Suppressor macrophage treated with lipopolysaccharide for 1 hour (primary cell): Measurements from ENCODE around the gene SMARCD3.

Experiments
- DNase-seq, 3 donors: peaks; one replicate each; pipeline ENCODE4 v3.0.0-alpha.2; 2020 to 2022

Gene SMARCD3

DNA sequence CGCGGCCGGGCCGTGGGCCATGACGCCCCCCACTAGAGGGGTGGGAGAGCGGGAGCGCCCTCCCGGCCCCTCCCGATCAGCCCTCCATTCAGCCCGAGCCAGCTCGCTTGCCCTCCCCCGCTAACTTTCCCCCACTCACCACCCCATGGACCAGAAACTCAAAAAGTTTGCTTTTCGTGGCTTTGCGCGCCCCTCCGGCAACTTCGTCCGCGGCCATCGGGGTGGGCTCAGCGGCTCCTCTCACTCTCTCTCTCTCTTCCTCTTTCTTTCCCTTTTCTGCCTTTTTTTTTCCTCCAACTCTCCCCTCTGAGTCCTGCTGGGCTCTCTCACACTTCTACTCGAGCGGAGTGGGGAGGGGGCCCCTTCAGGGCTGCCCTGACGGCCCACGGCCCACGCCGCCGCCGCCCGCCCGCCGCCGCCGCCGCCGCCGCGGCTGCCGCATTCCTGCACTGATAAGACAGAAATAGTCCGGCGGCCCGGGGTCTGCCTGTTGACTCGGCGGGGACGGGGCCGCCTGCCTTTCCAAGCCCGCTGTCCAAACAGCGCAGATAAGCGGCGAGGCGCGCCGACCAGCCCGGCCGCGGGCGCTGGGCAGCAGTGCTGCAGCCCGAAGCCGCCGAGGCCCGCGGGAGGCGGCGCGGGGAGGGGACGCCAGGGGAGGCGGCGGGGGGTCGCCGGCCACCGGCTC lies at the start of gene SMARCD3:
Gene SMARCD3, minus strand, starts transcription at position 349 of the 688 bp plus-strand sequence. Its CDS starts 132 bp downstream, at position 217.
- DNase-seq = peak in 2 of 3 donors; percentile 32 to 62

DNA sequence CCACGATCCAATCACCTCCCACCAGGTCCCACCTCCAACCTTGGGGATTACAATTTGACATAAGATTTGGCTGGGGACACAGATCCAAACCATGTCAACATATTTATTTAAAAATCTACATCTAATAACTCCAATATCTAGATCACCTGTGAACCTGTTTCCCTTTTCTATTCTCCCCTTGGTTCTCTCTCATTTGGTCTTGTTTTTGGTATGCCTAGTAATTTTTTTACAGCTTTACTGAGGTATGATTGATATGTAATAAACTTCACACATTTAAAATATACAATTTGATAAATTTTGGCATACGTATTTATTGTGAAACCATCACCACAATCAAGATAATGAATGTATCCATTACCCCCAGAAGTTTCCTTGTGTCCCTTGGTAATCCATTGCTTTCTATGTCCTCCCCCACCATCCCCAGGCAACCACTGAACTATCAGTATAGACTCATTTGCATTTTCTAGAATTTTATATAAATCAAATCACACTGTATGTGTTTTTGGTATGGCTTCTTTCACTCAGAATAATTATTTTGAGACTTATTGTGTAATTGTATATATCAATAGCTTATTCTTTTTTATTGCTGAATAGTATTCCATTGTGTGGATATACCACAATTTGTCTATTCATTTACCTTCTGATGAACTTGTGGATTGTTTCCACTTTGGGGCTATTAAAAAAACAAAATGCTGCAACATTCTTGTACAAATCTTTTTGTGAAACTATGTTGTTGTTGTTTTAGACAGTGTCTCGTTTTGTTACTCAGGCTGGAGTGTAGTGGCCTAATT lies 47.9 kb upstream of the SMARCD3 start:
- DNase-seq = no peak

DNA sequence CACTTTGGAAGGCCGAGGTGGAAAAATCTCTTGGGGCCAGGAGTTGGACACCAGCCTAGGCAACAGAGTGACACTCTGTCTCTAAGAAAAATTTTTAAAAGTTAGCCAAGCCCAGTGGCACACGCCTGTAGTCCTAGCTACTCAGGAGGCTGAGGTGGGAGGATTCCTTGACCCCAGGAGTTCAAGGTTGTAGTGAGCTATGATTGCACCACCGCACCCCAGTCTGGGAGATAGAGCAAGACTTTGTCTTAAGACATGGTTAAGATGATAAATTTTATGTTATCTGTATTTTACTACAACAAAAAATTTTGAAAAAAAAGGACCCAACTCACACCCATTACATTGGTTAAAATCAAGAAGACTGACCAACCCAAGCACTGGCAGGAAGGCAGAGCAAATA lies 44.4 kb upstream of the SMARCD3 start:
- no peak for DNase-seq

DNA sequence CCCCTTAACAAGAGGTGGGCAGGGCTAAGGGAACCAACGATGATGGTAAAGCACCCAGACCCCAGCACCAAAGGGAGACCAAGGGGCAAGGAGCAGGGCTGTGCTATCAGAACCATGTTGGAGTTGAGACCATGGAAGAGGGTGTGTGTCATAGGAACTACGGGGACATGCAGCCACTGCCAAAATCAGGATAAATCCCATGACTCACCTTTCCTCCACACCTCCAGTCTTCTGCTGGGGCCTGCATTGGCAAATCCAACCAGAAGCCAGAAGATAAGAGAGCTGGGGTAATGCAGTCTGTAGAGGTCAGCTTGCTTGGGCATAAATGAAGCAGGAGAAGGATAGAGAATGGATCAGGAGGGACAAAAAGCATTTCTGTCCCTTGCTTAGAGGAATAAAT lies 42.7 kb upstream of the SMARCD3 start:
- DNase-seq = no peak

DNA sequence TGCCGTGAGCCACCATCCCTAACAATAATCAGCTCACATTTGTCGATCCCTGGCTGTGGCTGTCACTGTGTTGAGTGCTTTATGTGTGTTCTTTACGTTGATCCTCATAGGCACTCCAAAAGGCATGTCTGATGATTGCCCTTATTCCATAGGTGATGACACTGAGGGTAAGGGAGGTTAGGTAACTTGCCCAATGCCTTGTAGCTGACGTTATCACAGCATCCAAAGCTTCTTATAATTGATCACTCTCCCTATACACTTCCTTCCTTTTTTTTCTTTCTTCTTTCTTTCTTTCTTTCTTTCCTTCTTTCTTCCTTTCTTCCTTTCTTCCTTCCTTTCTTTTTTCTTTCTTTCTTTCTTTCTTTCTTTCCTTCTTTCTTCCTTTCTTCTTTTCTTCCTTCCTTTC lies 41.9 kb upstream of the SMARCD3 start:
- no peak for DNase-seq

DNA sequence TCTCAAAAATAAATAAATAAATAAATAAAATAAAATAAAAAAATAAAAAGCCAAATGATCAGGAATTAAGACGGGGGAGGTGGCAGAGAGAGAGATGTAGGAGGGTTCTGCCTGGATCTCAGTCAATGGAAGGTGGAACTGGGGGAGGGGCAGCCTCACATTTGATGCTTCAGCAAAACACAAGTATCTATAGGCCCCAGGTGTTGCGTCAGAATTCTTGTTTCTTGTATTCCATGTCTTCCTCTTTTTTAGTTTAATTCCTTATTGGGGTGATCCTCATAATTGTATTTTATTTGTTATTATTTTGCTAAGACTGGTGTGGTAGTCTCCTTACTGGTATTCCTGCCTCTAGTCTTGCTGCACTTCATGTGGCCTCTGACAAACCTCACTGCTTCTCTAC lies 41.4 kb upstream of the SMARCD3 start:
- peak in 1 of 3 donors; percentile 19 for DNase-seq

DNA sequence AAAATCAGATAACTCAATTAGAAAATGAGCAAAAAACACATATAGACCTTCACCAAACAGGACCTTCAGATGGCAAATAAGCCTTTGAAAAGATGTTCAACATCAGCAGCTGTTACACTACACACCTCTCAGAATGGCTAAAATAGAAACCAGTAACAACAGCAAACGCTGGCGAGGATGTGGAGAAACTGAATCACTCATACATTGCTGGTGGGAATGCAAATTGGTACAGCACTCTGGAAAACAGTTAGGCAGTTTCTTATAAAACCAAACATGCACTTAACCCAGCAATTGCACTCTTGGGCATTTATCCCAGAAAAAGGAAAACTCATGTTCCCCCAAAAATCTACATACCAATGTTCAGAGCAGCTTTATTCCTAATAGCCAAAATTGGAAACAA lies 37.7 kb upstream of the SMARCD3 start:
- DNase-seq = no peak

DNA sequence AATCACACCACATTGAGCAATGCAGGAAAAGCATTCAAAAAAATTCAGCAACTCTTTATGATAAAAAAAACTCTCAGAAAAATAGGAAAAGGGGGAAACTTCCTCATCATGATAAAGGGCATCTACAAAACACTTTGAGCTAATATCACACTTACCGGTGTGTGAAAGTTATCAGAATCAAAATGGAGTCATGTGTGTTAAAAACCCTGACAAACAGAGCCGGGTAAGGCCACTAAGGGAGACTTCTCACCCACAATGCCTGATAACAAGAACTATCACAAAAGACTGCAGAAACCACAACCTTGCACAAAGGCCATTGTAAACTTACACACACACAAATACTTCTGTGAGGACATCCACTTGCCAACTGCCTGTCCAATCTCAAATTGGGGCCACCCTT lies 34.8 kb upstream of the SMARCD3 start:
- no peak for DNase-seq

DNA sequence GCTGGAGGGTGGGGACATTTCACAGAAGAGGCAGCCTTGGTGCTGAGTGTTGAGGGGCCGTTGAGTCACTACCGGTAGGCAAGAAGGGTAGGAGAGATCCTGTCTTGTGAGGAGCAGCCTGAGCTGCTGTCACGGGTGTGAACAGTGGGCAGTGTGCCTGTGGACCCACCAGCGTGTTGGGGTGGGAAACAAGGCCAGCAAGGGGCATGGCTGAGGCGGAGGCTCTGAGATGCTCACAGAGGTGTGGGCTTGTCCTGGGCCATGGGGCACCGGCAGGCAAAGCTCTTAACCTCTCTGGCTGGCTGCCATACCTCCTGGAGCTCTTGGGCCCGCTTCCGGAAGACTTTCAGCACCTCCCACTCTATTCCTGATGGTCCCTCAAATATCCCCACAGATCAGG lies 33.6 kb upstream of the SMARCD3 start:
- no peak for DNase-seq

DNA sequence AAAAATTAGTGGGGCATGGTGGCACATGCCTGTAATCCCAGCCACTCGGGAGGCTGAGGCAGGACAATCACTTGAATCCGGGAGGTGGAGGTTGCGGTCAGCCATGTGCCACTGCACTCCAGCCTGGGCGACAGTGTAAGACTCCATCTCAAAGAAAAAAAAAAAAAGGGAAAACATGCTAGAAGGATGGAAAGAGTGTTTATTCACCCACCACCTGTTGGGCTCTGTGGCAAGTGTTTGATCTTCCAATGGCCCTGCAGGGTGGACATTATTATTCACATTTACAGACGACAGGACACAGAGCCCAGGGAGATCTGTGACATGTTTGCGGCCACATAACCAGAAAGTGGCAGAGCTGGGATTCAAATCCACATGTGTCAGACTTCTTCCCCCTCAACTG lies 33.2 kb upstream of the SMARCD3 start:
- DNase-seq = no peak

DNA sequence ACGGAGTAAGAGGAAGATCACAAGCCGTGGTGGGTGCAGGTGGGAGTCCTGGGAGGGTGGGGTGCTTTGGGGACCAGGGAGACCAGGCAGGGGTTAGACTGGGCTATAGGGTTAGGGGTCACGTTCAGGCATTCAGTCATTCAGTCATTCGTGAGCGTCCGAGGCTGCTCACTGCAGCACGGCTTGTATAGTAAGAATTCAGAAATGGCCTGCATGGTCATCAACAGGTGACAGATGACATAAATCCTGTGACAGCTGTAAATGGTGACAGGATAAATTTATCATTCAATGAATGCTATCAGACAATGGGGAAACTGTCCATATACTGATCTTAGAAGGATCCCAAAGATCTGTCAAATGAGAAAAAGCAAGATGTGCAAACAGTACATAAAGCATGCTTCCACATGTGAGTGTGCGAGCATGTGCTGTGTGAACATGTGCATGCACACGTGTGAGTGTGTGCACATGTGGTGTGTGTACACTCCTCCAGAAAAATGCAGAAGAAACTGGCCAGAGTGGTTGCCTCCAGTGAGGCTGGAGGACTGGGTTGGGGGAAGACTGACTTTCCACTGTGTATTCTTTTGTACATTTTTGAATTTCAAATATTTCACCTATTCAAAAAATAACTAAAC lies 32.0 kb upstream of the SMARCD3 start:
- DNase-seq = no peak

DNA sequence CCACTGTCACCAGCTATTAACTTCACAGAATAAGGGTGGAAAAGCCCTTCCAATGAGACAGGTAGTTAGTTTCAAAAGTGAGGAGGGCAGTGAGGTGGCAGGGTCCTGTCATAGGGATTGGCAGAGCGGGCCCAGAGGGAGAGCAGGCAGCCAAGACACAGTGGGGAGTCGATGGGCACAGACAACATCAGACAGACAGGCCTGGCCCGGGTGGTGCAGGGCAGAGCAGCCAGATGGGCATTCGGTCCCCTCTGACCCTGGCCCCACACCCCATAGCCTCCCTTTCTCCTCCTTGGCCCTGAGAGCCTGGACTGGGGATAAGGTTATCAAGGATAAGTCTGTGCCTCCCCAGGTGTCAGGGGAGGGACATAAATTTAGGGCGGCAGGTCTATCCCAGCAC lies 31.4 kb upstream of the SMARCD3 start:
- DNase-seq = no peak

DNA sequence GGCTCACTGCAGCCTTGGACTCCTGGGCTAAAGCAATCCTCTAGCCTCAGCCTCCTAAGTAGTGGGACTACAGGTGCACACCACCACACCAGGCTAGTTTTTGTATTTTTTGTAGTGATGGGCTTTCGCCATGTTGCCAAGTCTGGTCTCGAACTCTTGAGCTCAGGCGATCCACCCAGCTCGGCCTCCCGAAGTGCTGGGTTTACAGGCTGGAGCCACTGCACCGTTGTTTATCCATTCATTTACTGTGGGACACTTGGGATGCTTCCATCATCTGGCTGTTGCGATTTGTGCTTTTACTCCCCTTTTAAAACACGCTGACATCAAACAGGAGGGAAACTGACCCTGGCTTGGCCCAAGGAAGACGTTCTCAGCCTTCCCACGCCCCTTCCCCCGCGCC lies 30.5 kb upstream of the SMARCD3 start:
- DNase-seq = no peak

DNA sequence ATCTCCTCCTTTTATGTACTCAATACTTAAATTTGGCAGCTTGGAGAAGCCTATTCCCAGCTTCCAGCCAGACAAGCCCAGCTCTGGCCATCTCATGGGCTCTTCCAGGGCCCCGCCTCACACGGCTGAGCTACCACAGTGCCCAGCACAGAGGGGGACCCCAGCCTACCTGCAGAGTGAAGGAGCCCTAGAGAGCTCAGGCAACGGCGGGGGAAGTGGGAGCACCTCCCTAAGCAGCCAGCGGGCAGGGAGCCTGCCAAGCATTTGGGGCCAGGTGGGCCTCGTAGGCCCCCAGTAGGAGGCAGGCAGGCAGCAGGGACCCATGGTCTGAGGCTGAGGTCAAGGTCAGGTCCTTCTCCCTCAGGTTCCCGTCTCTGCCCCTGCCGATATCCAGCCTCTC lies 29.1 kb upstream of the SMARCD3 start:
- no peak for DNase-seq

DNA sequence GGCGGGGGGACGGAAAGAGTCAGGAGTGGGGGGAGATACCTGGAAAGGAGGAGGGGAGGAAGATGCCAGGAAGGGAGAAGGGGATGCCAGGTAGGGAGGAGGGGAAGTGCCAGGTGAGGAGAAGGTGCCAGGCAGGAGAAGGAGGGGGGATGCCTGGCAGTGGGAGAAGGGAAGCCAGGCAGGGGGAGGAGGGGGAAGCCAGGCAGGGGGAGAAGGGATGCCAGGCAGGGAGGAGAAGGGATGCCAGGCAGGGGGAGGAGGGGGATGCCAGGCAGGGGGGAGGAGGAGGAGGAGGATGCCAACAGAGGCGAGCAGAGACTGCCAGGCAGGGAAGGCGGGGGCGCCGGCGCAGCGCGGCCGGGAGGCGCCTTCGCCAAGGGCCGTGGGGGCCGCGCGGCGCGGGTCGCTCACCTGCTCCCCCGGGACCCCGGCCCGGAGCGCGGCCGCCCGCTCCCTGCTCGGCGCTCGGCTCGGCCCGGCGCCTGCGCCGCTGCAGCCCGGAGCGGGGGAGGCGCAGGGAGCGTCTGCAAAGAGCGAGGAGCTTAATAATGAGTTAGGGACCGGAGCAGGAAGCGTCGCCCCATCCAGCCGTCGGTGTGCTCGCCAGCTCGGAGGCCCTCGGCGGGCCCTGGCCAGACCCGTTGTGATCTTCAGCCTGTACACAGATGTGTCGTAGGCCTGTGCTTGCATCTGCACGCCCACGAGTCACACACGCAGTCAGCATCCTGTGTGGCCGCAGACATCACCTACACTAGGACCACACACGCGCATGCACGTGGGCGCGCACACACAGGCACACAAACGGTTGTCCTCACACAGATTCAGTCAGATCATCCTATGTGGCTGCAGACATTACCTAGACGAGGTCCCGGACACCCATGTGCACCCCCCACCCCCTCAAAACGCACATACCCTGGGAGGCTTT lies 28.4 kb upstream of the SMARCD3 start:
- DNase-seq = peak; percentile 69 to 88 (median 81)

DNA sequence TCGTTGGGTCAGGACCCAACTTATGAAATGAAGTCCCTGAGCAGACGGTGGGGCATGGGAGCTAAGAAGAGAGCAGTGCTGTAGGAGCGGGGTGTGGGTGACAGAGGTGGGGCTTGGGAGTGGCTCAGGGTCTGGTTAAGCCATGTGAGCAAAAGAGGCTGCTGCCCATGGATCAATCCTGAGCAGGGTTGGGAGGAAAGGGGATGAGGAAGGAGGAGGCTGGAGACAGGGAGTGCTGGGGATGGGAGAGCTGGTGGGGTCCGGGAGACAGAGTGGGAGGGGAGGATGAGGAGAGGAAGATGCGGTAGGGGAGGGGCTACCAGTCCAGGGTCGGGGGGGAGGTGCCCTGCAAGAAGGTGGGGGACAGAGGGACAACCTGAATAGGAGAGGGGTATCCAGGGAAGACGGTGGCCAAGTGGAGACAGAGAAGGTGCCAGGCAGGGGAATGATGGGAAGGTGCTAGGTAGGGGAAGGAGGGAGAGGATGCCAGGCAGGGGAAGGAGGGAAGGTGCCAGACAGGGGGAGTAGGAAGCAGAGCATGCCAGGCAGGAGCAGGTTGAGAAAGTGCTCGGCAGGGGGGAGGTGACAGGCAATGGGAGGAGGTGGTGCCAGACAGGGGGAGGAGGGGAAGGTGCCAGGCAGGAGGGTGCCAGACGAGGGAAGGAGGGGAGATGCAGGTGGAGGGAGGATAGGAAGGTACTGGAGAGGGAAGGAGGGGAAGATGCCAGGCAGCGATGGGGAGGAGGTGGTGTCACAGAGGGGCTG lies 27.5 kb upstream of the SMARCD3 start:
- no peak for DNase-seq

DNA sequence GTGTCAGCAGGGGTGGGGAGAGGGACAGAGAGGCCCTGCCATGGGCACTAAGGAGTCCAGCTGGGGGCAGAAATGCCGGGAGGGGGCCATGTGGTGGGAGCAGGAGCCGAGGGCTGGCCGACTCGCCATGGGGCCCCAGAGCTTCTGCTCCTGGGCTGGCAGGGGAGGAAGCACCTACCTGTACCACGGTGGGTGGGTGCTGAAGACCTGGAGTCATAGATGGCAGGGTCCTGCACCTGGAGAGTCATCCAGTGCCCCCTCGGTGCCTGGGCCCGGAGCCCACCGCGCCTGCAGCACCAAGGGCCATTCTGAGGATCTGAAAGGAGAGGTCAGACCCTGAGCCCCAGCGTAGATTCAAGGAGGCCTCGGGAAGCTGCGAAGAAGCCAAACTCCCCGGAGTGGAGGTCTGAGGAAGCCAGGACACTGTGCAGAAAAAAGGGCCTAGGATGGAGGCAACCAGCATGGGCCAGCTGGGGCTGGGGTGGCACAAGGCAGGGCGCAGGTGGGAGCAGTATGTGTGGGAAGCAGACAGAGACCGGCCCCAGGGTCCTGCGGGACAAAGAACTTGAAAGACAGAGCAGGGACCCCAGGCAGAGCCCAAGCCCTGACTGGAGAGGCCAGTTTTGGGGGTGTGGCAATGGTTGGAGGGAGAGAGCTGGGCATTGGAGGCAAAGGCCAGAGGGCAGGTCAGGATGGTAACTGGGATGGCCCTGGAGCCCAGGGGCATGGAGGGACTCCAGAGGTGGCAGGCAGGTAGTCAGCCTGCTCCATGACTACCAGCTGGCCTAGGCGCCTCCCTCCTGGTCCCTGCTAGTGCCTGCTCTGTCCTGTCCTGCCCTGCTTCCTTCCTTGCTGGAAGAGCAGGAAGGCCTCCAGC lies 26.7 kb upstream of the SMARCD3 start:
- DNase-seq = no peak

DNA sequence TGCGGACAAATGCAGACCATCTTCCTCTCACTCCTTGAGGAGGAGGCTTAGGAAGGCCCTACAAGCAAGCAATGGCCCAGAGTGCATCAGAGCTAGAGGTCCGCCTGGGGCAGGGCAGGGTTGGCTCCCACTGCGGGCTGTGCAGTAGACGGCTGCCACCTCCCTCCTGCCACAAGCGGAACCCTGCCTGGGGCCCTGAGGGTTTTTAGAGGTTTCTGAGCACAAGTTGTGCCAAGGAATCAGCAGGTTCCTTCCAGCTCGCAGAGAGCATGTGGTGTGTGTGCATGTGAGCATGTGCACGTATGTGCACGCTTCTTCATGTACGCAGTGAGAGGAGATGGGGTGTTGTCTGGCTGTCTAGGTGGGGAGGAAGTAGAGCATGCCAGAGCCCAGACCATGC lies 25.9 kb upstream of the SMARCD3 start:
- DNase-seq = no peak

DNA sequence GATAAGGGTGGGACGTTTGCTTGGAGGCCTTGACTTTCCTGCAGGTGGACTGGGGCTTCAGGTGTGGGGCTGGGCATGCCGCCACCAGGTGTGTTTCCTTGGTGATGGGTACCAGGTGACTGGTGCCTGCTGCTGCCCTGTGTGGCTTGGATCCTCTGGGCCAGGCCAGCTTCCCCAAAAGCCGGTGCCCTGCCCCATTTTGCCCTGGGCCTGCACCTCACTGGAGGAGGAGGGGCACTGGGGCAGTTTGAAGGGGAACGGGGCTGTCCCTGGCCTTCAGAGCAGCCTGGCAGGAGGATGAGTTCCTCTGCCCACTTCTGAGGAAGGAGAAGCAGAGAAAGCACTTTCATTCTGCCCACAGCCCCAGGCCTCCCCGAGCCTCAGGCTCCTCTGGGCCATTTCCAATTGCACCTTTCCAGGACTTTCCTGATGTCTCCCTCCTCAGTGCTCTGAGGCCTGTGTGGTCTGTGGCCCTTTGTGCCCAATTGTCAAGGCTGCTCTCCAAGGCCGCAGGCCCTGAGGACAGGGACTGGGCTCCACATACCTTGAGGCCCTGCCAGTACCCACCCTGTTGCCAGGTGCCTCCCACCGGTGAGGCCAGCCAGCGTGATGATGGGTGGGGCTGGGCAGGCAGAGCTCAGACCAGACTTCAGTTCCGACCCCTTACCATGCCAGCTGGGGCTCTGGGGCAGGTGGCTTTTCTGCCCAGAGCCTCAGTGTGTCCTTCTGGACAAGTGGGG lies 25.3 kb upstream of the SMARCD3 start:
- DNase-seq = peak; percentile 67 to 82 (median 79)

DNA sequence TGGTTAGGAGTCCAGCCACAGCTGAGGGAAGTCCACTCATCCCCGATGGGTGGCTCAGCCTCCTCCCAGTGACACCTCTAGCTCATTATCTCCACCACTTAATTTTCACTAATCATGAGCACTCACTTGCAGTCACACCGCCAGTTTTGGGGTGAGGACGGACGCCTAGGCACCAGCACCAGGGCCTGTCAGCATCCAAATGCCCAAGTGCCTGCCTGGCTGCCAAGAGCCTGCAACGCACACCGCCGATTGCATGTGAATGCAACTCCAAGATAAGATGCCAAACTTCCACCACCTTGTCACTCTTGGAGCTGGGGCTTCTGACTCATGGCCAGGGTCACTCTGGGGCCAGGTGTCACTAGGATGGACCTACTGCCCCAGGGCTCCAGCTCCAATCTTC lies 24.4 kb upstream of the SMARCD3 start:
- no peak for DNase-seq
